Psoas muscle (tissue), 8 donors: Measurements from ENCODE around the gene WWTR1. TPM values are rescaled to one million over a fixed set of nuclear protein-coding genes. Genes with fewer than 3 reads are reported as not detected.

Experiments used
- ATAC-seq, 4 donors: fragments of 200-7000 bp; cut with Tn5 transposase; one replicate each; pipeline ENCODE4 v1.9.1; 2020; ENCODE audit warnings: moderate library complexity in 3 of 4, mild to moderate bottlenecking in 2 of 4
- DNase-seq, 2 donors: peaks; one replicate each; pipeline ENCODE4 v3.0.0-alpha.2; 2020
- H3K27ac ChIP-seq: fragments of 200-600 bp; one replicate; pipeline ENCODE4 v1.8.0; 2022
- H3K27me3 ChIP-seq, 3 donors: fragments of 200-600 bp in 1 of 3; one replicate each; pipeline versions ENCODE4 v1.6.1 to v1.8.0; 2013 to 2022; ENCODE audit warnings: low read length in 2 of 3, mild to moderate bottlenecking in 2 of 3, moderate library complexity in 1 of 3; ENCODE audit not compliant: insufficient read depth in 3 of 3
- H3K36me3 ChIP-seq, 2 donors: fragments of 200-600 bp in 1 of 2; one replicate each; pipeline versions ENCODE4 v1.6.1 to v1.8.0; 2013 to 2022; ENCODE audit warnings: low read depth in 1 of 2, mild to moderate bottlenecking in 1 of 2, moderate library complexity in 1 of 2; ENCODE audit not compliant: insufficient read depth in 1 of 2
- H3K4me1 ChIP-seq: fragments of 200-600 bp; one replicate; pipeline ENCODE4 v1.8.0; 2022
- H3K4me3 ChIP-seq: fragments of 200-600 bp; one replicate; pipeline ENCODE4 v1.8.0; 2022; ENCODE audit warnings: mild to moderate bottlenecking
- H3K9me3 ChIP-seq: fragments of 200-600 bp; one replicate; pipeline ENCODE4 v1.8.0; 2022
- WGBS, 3 donors: extraction: QIAGEN DNeasy Blood & Tissue Kit; methylation state at CpG; one replicate each; pipeline versions ENCODE4 v1.1.6 to v1.1.7; 2013; 5-methylcytosine and 5-hydroxymethylcytosine counted together
- intact Hi-C, 2 donors: fragments of 100-400 bp; cut with DNase I; formaldehyde crosslinking; loops; one replicate each; pipeline versions ENCODE4 v1.11.0 to v1.14.2; 2022
- polyA plus RNA-seq, 3 donors: library from polyadenylated mRNA; stranded (reverse); fragments of 200-250 nt; gene quantifications; one replicate each; pipeline ENCODE4 v1.2.3, GENCODE V29; 2013
- total RNA-seq, 4 donors: library from RNA; stranded (reverse); fragmentation: NEBNext Ultra II Directional in 2 of 4; extraction: Animal tissue kit (Norgen Biotek cat#: 25700) in 2 of 4; gene quantifications; one replicate each; pipeline versions ENCODE4 v1.2.1 to v1.2.4, GENCODE V29; 2021 to 2023
- TF ChIP-seq, protein P1 (sequence below): fragments of 200-600 bp; IDR thresholded peaks from one replicate; pipeline ENCODE4 v1.8.0; 2022; ENCODE audit warnings: antibody characterized with exemption
- donor health status: healthy with polysubstance abuse.
- donor health status: DM: no; HTN: no; CAD: no; lungs with moderate emphysema.
- donor health status: Bipolar disorder and iron deficiency.
- donor health status: healthy.
- donor health status: DM: yes; HTN: yes; CAD: no.
- donor health status: DM: no; HTN: no; CAD: no.
- donor health status: DM: no; HTN: no; CAD: no.
- donor health status: DM: yes; HTN: yes; CAD: no.

WWTR1 gene
- total and polyA plus RNA-seq, 7 donors: 6.7 to 53.5 (median 24.7) TPM

DNA sequence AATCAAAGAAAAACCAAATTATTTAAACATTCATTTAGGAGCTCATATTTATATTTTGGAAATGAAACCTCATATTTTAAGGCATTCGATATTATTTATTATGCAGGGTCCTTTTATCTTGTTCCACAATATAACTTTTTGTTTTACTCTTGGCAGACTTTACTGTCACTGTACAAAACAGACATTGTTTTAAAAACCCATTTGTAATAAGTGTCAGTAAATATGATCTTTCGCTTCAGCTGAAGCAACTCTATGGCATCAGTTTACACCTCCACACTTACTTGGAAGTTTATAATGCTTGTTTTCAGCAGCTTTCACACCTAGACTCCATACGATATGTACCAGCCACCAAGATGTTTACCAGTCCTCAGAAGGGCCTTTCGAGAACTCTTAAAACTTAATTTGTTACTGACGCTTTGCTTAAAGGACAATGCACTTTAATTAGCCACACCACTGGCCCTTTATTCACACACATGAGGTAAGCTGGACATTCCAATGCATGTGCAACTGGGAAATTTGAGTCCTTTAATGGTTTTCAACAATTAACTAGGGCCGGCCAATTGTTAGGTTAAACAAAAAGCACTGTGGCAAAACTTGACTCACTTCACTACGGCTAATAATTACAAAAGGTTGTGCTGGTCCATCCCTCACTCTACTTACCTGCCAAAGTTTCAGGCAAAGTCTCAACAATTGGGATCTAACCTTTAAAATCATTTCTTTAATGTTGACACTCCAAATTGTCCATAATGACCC is 16.7 kb downstream of the WWTR1 start:
- 41 to 60% (median 45%) methylated on average over 7 of the region's 7 CpGs for WGBS, 3 donors
- ATAC-seq (no peak), DNase-seq (no peak)
- intact Hi-C loops: no loop called here
- no peak overlapping the region for H3K4me3 ChIP-seq
- no peaks in the 10 kb centered on the region for H3K9me3 ChIP-seq
- peaks cover 0 to 6% of the 10 kb centered on the region in 2 donors for H3K36me3 ChIP-seq
- TF ChIP-seq, protein P1, sequence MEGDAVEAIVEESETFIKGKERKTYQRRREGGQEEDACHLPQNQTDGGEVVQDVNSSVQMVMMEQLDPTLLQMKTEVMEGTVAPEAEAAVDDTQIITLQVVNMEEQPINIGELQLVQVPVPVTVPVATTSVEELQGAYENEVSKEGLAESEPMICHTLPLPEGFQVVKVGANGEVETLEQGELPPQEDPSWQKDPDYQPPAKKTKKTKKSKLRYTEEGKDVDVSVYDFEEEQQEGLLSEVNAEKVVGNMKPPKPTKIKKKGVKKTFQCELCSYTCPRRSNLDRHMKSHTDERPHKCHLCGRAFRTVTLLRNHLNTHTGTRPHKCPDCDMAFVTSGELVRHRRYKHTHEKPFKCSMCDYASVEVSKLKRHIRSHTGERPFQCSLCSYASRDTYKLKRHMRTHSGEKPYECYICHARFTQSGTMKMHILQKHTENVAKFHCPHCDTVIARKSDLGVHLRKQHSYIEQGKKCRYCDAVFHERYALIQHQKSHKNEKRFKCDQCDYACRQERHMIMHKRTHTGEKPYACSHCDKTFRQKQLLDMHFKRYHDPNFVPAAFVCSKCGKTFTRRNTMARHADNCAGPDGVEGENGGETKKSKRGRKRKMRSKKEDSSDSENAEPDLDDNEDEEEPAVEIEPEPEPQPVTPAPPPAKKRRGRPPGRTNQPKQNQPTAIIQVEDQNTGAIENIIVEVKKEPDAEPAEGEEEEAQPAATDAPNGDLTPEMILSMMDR: no peak
- no peaks in the 10 kb centered on the region for H3K27me3 ChIP-seq
- peak overlapping the region; percentile 10 for H3K27ac ChIP-seq
- H3K4me1 ChIP-seq: peaks cover 31% of the 10 kb centered on the region

DNA sequence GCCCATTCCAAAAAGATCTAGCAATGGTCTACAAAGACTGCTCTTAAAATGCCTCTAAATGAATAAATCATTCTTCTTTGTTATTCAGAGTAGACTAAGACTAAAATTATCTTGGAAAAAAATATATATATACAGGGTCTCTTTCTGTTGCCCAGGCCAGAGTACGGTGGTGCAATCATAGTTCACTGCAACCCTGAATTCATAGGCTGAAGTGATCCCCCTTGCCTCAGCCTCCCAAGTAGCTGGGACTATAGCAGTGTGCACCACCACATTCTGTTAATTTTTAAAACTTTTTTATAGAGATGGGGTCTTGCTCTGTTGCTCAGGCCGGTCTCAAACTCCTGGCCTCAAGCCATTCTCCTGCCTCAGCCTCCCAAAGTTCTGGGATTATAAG is 18.7 kb downstream of the WWTR1 start:
- WGBS, 3 donors: 74 to 78% (median 78%) methylated on average over 2 of the region's 2 CpGs
- intact Hi-C loops: no loop called here
- H3K27me3 ChIP-seq: no peaks in the 10 kb centered on the region
- TF ChIP-seq, protein P1: no peak
- H3K36me3 ChIP-seq: no peaks in the 10 kb centered on the region
- peak overlapping the region; percentile 51 for H3K4me3 ChIP-seq
- H3K4me1 ChIP-seq: peaks cover 39% of the 10 kb centered on the region
- no peaks in the 10 kb centered on the region for H3K9me3 ChIP-seq
- peak overlapping the region; percentile 38 for H3K27ac ChIP-seq
- ATAC-seq: peak in 2 of 4 donors; percentile 29 to 30
- no peak for DNase-seq

DNA sequence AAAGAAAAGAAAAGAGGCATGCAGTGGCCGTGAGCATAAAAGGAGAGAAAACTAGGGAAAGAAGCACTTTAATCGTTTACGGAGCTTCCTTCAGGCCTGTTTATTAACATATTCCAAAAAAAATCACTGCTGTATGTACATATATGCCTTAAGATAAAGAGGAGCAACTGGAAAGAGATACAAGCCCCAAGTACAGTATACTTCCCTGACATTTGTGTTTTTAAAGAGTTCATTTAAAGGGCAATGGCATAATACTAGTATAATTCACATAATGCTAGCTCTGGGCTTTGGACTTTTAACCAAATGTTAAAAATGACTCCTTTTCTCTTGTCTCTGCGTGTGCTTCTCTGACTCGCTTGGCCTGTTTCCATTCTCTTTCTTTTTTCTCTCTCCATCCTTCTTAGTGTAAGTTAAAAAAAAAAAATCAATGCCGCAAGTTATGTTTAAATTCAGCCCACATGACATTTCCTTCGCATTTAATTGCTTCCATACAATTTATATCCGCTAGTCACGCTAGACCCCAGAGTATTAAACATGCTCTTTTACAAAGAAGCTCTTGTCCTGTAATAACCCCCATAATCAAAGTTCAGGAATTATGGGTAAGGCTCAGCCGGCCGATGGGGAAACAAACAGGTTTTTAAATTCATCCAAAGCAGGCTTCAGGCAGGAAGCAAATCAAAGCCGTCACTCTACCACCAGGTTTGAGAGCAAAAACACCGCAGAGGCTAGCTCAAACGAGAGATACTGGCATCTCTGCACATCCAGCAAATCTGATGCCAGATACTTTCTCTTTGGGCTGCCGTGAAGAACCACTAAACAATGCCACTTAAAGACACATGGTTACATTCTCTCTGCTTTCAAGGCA is 19.4 kb downstream of the WWTR1 start:
- intact Hi-C loops: no loop called here
- 32 to 40% (median 38%) methylated on average over 15 of the region's 15 CpGs for WGBS, 3 donors
- Histone ChIP-seq H3K4me1 (peaks cover 38% of the 10 kb centered on the region), H3K27ac (peak overlapping the region; percentile 38), H3K36me3 (no peaks in the 10 kb centered on the region), H3K27me3 (no peaks in the 10 kb centered on the region), H3K4me3 (peak overlapping the region; percentile 51), H3K9me3 (no peaks in the 10 kb centered on the region)
- DNase-seq (no peak), ATAC-seq (peak in 3 of 4 donors; percentile 54 to 66 (median 60))
- TF ChIP-seq, protein P1: no peak

DNA sequence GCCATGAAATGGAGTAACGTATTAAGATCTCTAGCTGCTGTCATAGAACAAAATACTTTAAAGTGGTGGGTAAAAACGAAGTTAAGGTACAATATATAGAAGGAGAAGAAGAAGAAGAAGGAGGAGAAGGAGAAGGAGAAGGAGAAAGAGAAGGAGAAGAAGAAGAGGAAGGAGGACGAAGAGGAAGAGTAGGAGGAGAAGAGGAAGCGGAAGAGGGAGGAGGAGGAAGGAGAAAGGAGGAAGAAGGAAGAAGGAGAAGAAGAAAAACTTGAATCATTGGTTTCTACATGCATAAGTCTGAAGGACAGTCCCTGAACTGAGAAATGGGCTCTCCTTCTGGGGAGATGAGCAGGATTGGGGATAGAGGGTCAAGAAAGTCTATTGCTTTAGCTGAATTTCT is 22.4 kb downstream of the WWTR1 start:
- DNase-seq (no peak), ATAC-seq (no peak)
- Histone ChIP-seq H3K4me3 (no peak overlapping the region), H3K27me3 (no peaks in the 10 kb centered on the region), H3K4me1 (peaks cover 28% of the 10 kb centered on the region), H3K27ac (no peak overlapping the region), H3K36me3 (no peaks in the 10 kb centered on the region), H3K9me3 (no peaks in the 10 kb centered on the region)
- TF ChIP-seq, protein P1: no peak
- intact Hi-C loops: no loop called here
- 88 to 92% (median 88%) methylated on average over 4 of the region's 4 CpGs for WGBS, 3 donors
